Measurements from ENCODE around the gene SHISA8.
"Not testable (repeated sequence)": the region's sequence is repeated elsewhere in the genome, so short reads cannot be mapped to it uniquely, and the experiment has no call there.

The SHISA8 gene

DNA sequence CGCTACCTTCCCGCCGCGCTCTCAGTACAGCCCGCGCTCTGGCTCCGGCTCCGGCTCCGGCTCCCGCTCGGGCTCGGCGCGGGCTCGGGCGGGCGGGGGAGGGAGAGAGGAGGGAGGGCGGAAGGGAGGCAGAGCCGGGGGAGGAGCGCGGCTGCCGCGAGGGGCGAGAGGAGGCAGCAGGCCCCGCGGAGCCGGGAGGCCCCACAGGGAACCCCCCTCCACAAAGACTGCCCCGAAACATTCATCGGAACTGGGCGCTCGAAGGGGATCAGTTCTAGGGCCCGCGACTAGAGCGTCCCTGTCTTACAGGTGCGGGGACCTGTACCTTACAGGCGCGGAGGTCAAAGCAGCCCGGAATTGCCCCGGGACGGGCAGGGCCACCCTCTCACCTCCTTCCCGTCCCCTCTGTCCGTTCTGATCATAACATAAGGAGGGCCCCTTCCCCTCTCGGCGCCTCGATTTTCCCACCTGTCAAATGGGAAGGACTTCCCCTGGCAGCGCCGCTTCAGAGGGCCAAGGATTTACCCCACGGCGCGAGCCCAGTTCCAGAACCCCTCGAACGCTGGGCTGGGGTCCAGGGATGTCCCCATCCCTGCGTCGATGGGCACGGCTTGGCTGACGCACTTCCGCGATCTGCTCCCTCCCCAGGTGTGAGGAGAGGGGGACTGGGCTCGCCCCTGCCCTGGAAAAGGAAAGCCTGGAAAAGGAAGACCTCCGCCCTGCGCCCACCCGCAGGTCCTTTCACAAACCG lies at the start of gene SHISA8:
Gene SHISA8 (minus strand): TSS at position 40 of the 751 bp plus-strand sequence. CDS start 407 bp downstream, outside the sequence.
- no peak for DNase-seq (ENCODE audit: low read depth)

DNA sequence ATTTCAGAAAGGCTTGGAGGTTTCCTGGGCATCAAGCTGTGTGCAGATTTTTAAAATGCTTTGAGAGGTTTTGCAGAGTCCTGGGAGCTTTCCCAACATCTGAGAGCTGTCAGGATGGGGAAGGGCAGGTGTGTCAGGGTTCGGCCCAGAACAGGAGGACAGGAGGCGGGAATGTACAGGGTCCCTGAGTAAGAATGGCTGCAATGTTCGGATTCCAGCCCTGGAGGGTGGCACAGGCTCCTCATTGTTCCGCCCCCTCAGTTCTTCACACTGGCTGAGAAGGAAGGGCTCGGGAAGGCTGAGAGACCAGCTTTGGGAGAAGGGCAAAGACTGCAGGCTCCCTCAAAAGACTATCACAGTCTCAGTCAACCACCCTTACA lies 49.2 kb upstream of the SHISA8 start:
- DNase-seq (ENCODE audit: low read depth) = no peak

DNA sequence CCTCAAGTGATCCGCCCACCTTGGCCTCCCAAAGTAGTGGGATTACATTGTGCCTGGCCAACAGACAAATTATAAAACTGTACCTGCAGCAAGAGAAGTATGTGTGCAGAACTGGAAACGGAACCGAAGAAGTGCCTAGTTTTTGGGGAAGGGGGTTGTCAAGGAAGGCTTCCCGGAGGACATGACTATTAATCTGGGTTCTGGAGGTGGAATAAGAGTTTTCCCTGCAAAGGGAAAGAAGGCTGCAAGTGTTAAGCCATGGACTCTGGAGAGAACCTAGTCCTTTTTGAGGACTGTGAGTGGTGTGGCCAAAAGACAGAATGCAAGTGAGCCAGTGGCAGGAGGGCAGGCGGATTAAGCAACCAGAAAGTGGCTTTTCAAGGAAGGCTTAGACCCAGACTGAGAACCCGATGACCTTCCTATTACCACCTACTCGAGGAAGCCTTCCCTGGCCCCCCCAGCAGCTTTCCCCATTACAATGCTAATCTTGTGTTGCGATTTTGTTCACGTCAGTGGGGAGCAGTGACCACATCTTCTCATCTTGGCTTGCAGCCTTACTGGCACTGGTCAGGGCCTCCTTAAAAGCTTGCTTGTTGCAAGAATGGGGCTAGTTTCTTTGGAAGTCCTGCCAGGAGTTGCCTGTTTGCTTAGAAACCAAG lies 48.7 kb upstream of the SHISA8 start:
- DNase-seq (ENCODE audit: low read depth) = no peak

DNA sequence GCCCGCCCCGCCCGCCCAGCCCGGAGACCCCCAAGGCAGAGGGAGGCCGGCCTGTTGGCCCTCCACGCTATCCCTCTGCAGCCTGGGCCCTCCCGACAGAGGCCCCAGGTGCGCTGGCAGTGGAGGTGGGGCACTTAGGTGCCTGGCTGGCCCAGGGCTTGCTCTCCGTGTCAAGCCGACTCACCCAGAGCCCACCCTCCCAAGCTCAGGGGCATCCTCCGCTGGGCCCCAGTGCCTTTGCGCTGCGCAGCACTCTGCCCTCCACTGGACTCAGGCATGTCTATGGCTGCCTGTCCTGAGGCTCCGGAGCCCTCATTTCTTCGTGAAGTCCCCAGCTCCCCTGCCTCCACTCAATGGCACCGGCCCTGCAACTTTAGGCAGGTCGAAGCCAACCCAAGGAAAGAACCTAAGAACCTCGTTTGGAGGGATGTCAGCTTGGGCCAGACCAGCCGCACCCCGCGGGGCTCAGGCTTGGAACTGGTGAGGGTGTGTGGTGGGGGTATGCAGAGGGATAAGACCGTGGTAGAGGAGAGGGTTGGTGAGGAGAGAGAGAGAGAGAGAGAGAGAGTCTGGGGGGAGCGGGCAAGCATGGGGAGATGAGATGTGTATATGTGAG lies 43.2 kb upstream of the SHISA8 start:
- no peak for DNase-seq (ENCODE audit: low read depth)

DNA sequence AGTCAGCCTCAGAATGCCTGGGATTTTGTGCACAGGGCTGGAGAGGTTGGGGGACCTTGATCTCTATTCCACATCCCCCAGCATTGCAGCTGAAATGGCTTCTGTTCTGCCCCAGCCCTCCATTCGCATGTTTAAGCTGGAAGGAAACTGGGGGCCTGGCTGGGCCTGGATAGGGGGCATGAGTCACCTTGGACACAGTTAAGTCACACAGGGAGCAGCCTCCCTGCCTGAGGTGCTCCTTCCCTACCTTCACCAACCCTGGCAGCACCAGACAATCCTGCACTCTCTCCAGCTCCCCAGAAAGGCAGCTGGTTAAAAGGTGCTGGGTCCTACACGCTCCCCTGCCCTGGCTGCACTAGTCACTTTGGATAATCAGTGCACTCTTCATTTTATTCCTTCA lies 37.8 kb upstream of the SHISA8 start:
- DNase-seq (ENCODE audit: low read depth) = no peak

DNA sequence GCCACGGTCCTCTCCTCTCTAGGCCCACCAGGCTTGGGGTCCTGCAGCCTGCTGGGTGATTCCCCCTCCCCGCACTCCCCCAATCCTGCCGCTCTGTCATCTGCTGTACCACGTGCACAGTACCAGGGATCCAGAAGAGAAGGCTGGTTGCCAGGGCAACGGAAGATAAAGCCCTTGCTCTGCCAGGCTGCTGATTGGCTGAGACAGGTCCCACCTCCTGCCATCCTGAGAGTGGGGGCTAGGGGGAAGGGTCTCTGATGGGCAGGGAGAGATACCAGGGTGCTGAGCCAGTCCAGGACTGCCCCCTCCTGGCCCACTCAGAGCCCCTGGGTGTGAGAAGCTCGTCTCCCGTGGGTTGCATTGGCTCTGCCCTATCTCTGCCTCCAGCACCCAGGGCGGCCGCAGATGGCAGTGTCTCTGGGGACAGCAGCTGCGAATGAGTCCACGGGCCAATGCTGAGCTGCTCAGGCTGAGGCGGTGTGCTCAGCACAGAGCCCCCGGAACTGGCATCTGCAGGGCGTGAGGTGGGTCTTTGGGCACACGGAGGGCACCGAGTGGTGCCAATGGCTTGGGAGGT lies 37.1 kb upstream of the SHISA8 start, which contains the start of gene SMIM45:
Gene SMIM45 (plus strand): TSS at position 253 of the 577 bp plus-strand sequence.
- DNase-seq (ENCODE audit: low read depth) = no peak

DNA sequence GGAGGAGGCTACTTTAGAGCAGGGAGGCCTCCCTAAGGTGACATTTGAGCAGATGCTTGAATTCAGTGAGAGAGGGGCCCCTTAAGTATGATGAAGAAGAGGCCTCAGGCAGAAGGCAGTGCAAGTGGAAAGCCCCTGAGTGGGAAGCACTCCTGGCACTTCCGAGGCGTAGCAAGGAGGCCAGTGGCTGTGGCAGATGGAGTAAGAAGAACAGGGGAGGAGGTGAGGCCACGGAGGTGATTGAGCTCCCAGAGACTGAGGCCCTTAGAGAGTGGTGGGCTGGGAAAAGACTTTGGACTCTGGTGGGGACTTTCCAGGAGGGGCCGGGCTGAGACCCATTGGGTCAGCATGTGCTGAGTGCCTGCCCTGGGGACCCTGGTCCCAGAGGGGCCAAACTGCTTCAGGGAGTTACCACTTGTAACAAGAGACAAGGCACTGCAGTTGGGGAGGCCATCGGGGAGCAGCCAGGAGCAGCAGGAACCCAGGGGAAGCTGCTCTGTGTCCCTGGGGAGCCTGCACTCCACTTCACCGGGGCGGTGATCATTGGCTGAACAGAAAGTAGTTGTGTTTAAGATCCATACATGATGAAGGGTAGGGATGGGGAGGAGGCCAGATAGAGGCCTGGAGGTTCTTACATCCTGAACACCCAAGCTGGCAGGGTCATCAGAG lies 34.6 kb upstream of the SHISA8 start:
- DNase-seq (ENCODE audit: low read depth) = no peak

DNA sequence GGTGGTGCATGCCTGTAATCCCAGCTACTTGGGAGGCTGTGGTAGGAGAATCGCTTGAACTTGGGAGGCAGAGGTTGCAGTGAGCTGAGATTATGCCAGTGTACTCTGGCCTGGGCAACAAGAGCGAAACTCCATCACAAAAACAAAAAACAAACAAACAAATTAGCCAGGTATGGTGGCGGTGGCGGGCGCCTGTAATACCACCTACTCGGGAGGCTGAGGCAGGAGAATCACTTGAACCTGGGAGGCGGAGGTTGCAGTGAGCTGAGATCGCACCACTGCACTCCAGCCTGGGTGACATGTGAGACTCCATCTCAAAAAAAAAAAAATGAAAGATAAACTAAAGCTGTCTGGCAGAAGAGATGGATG lies 34.0 kb upstream of the SHISA8 start:
- not testable (repeated sequence) for DNase-seq (ENCODE audit: low read depth)

DNA sequence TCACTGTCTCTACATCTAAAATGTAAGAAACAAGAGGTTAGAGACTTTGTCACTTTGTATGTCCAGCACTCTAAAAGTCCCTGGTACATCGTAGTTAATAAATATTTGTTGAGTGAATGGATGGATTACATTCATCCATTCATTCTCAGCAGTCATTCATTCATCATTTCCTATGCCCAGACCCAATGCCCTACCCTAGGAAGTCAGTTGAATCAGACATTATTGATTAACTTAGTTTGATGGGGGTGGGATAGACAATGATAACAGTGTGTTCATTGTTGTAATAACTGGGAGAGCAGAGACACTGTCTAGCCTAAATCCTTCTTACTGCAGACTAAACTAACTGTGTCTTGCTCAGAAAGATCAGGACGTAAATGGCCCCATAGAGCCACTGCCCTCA lies 33.3 kb upstream of the SHISA8 start:
- DNase-seq (ENCODE audit: low read depth) = no peak

DNA sequence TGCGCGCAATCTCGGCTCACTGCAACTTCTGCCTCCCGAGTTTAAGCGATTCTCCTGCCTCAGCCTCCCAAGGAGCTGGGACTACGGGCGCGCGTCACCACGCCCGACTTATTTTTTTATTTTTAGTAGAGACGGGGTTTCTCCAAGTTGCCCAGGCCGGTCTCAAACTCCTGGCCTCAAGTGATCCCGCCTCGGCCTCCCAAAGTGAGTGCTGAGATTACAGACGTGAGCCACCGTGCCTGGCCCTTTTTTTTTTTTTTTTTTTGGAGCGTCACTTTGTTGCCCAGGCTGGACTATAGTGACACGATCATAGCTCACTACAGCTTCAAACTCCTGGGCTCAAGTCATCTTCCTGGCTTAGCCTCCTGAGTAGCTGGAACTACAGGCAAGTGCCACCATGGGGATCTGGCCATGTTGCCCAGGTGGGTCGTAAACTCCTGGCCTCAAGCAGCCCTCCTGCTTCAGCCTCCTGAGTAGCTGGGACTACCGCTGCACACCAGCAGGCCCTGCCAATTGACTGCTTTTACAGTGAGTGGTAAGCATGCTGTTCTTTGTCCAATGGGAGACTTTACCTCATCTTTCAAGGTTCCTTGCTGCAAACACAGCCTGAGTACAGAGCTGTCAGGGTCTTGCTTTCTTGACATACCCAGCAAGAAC lies 32.7 kb upstream of the SHISA8 start:
- DNase-seq (ENCODE audit: low read depth) = no peak

DNA sequence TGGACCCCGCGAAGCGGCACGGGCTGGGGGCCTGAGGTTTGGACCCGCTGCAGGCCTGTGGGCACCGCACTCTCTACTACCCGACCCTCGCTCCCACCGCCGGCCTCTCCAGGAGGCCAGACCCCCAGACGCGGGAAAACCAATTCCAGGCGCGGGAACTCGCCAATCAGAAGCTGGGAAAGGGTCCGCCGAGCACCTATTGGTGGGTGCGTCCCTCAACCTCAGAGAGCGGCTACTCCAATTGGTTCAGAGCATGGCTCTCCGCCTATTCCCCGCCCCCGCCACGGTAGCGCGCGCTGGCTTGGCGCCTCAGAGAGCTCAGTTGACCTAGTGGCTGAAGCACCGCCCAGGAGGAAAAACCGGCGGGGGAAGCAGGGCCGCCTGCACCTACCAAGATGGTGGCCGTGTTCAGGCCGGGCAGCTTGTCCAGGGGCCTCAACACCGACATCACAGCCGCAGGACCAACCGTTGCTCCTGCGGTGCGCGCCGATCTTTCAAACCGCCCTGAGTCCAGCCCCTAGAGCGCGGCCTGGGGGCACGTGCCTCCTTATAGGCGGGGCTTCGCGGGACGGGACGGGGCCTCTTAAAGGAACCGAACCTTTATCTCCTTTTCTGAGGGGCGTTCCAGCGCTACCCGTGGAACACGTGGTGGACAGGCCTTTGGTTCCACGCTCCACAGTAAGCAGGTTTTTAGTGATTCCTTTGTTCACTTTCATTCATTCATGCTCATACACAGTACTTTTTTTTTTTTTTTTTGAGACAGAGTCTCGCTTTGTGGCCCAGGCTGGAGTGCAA lies 32.0 kb upstream of the SHISA8 start, which contains the start of gene CENPM:
Gene CENPM (minus strand): TSS at position 524 of the 795 bp plus-strand sequence. CDS start 76 bp downstream, at position 448.
- DNase-seq (ENCODE audit: low read depth) = peak; percentile 85

DNA sequence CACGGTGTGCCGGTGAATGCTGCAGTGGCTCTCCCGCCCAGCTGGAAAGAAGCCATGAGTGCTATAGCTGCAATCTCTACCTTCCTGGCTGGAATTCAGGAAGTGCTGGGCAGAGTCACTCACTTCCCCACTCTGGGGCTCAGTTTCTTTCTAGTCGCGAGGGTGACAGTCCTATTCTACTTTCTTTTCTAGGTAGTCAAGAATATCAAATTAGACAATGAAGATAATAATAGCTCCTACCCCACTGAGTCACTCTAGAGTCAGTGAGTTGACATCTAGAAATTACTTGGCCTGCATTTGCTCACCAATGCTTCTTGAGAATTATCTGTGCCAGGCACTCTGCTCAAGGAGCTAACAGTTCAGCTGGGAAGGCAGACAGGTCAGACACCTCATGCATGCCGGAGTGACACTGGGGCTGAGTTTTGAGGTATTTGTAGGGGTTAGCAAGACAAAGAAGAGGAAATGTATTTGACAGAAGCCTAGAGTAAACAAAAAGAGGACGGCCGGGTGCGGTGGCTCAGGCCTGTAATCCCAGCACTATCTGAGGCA lies 28.9 kb upstream of the SHISA8 start:
- no peak for DNase-seq (ENCODE audit: low read depth)

DNA sequence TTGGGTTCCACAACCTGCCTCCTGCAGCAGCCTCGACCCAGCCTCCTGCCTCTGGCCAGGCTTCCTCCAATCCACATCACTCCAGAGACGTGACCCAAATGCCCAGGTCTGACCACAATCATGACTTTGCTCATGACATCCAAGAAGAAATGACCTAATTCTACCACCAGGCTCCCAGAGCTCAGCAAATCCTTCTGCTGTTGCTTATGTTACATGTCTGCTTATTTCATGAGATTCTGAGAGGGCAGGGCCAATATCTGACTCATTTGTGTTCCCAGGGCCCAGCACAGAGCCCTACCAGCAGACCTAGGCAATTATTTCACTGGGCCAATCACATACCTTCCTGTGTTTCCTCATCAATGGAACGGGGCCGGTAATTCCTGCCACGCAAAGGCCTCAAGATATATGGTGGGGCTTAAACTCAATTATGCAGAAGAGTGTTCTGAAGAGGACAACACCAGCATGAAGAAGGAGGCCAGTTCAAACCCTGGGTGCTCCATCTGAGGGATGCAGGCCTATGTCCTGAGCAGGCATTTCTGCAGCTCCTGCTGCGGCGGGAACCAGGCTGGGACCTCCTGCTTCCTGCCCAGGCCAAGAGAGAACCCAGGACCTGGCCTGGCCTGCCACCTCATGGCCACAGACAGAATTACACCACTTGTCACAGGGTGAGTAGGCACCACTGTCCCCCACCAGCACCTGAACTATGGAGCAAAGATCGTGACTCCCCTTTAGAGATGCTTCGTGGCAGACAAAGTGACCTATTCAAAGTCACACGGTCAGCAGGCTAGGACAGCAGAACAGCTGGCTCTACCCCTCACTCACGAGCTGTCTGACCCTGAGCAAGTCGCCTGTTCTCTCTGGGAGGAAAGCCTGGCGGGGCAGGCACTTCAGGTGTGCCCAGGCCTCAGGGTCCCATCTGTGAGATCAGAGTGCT lies 26.2 kb upstream of the SHISA8 start:
- peak; percentile 86 for DNase-seq (ENCODE audit: low read depth)

DNA sequence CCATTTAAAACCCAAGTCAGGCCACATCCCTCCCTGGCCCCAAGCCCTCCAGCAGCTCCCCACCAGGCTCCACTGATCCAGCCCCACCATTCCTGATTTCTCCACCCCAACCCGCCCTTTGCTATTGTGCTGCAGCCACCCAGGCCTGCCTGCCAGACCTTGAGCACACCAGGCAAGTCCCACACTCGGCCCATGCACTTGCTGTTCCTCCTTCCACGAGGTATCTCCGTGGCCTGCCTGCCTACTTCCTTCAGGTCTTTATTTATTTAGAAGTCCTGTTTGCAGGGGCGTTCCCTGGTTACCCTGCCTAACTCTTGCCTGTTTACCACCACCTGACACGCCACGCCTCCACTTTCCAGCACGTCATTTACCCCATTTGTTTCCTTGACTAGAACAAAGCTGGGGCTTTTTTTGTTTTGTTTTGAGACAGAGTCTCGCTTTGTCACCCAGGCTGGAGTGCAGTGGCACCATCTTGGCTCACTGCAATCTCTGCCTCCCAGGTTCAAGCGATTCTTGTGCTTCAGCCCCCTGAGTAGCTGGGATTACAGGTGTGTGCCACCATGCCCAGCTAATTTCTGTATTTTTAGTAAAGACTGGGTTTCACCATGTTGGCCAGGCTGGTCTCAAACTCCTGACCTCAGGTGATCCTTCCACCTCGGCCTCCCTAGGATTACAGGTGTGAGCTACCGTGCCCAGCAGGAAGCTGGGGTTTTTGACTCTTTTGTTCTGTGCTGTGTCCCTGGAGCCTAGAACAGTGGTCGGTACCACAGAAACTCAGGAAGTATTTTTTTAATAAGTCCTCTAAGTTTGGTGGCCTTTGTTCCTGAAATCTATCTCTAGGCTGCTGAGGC lies 25.3 kb upstream of the SHISA8 start:
- no peak for DNase-seq (ENCODE audit: low read depth)

DNA sequence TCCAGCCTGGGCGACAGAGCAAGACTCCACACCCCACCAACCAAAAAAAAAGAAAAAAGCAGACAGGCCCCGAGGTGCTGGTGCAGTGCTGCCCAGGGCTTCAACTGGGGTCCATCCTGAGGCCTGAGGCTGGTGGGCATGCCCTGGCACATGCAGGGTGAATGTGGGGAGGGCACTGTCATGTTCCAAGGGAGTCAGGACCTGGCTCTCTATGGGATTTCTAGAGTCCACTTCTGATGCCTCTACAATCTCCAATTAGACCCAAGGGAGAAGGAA lies 22.0 kb upstream of the SHISA8 start:
- DNase-seq (ENCODE audit: low read depth) = no peak

DNA sequence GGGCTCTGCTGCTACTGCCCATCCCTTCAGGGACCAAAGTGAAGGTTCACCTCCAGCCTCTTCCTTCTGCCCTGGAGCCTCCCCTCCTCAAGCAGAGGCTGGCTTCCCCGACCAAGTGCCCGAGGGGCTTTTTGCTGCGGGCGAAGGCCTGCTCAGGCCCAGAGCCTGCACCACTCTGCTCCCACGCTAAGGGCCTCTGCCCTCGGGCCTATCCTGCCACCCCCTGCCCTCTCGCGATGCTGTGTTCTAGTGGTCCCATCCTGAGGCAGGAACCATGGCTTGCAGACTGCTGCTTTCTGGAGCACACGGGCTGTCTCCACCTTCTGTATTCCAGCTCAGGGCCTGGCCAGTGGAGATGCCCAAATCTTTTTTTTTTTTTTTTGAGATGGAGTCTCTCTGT lies 20.6 kb upstream of the SHISA8 start:
- DNase-seq (ENCODE audit: low read depth) = no peak

DNA sequence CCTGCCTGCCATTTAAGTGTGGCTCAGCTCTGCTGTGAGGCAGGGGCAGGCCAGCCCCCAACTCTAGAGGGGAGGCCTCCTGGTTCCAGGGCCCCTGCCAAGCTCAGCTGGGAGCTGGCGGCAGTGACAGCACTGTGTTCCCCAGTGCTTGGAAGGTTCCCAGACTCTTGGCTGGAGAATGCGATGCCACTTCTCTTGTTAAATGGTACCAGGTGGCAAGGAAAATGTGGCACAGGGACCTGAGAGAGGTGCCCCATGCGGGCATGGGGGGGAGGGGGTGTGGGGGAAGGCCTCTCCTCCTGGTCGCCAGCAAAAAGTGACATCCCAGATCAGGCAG lies 20.1 kb upstream of the SHISA8 start:
- no peak for DNase-seq (ENCODE audit: low read depth)

DNA sequence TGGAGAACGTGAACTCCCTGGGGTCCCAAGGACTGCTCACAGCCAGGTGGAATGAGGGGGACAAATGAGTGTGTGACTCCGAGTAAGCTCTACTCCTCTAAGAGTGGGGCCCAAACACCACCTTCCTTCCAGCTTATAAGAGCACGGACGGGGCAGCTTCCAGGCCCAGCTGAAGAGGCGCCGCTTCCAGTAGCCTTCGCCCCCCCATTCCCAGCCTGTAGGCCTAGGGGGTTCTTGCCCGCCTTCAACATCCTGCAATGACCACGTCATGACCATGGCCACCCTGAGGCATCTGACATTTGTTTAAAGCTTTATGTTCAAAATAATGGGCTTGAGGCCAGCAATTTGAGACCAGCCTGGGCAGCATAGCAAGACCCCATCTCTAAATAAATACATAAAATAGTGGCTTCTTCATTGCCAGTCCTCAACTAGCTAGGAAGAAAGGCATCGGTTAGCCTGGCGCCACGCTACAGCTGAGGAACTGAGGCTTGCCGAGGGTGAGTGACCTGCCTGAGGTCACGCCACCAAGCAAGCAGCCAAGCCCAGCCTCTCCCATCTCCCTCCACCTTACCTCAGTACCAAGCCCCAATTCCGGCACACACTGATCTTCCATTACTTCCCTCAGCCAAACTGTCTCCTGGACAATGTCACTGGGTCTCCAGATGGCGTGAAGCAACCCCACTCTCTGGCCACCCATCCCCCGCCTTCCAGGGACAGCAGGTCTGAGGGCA lies 19.6 kb upstream of the SHISA8 start:
- no peak for DNase-seq (ENCODE audit: low read depth)

Measured in fibroblast of the conjunctiva (primary cell).